ENCODE data around the gene KRT9.

KRT9 gene

DNA sequence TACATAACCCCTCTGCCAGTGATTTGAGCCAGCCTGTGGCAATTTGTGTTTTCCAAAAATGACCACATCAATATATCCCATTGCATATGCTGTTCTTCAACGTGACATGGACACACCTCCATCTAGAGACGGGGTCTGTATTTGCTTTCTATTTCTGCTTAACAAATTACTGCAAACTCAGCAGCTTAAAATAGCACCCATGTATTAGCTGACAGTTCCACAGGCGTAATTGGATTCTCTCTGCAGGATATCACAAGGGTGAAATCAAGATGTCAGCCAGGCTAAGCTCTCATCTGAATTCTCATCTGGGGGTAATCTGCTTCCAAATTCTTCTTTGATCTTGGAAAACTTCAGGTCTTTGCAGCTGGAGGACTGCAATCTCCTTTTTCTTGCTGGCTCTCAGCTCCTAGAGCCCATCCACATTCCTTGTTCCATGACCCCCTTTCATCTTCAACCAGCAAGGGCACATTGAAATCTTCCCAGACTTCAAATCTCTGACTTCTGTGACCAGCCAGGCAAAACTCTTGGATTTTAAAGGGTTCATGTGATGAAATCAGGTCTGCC, 8.2 kb downstream of the KRT9 start:
- no peak overlapping the region for H3K9ac ChIP-seq (ENCODE audit: low read depth, low read length)
- no peaks in the 10 kb centered on the region for H3K4me1 ChIP-seq (ENCODE audit: control insufficient read depth, insufficient read depth, low read length)

DNA sequence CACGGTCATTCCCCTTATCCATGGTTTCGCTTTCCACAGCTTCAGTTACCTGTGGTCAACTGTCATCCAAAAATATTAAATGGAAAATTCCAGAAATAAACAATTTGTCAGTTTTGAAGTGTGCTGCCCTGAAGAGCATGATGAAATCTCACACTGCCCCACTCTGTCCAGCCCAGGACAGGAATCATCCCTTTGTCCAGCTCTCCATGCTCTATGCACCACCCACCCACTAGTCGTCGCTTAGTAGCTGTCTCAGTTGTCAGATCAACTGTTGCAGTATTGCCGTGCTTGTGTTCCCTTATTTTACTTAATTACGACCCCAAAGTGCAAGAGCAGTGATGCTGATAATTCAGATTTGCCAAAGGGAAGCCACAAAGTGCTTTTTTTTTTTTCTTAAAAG, 10.3 kb downstream of the KRT9 start:
- Histone ChIP-seq H3K4me3 (ENCODE audit: low read depth, low read length) (no peak overlapping the region), H3K36me3 (ENCODE audit: control insufficient read depth, insufficient read depth, low read length) (no peaks in the 10 kb centered on the region), H3K9ac (ENCODE audit: low read depth, low read length) (no peak overlapping the region), H3K27me3 (ENCODE audit: control insufficient read depth, insufficient read depth, low read length) (no peaks in the 10 kb centered on the region), H3K9me3 (ENCODE audit: control insufficient read depth, insufficient read depth, low read length) (no peaks in the 10 kb centered on the region), H3K4me1 (ENCODE audit: control insufficient read depth, insufficient read depth, low read length) (no peaks in the 10 kb centered on the region)

More for the DNA sequence above, 8.2 kb downstream of the KRT9 start:
- Histone ChIP-seq H3K27me3 (ENCODE audit: control insufficient read depth, insufficient read depth, low read length) (no peaks in the 10 kb centered on the region), H3K4me3 (ENCODE audit: low read depth, low read length) (no peak overlapping the region), H3K9me3 (ENCODE audit: control insufficient read depth, insufficient read depth, low read length) (no peaks in the 10 kb centered on the region), H3K36me3 (ENCODE audit: control insufficient read depth, insufficient read depth, low read length) (no peaks in the 10 kb centered on the region)

DNA sequence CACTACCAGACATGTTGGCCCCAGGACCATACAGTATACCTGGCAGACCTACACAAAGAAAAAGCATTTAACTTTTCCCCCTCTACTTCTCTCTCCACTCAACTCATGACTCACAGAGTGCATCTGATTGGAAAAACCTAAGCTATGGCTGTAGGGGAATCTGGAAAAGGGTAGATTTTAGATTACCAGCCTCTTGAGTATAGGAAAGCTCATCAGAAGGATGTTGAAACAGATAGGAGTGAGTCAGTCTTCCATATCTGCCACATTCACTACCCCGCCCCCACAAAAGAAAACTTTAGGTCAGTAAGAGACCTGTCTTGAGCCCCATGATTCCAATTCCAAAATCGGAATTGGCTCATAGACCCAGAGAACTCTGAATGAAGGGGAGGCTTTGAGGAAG, 12.3 kb downstream of the KRT9 start:
- no peaks in the 10 kb centered on the region for H3K36me3 ChIP-seq (ENCODE audit: control insufficient read depth, insufficient read depth, low read length)
- no peak overlapping the region for H3K4me3 ChIP-seq (ENCODE audit: low read depth, low read length)
- no peaks in the 10 kb centered on the region for H3K27me3 ChIP-seq (ENCODE audit: control insufficient read depth, insufficient read depth, low read length)
- H3K9ac ChIP-seq (ENCODE audit: low read depth, low read length), result no peak overlapping the region
- no peaks in the 10 kb centered on the region for H3K9me3 ChIP-seq (ENCODE audit: control insufficient read depth, insufficient read depth, low read length)
- no peaks in the 10 kb centered on the region for H3K4me1 ChIP-seq (ENCODE audit: control insufficient read depth, insufficient read depth, low read length)

DNA sequence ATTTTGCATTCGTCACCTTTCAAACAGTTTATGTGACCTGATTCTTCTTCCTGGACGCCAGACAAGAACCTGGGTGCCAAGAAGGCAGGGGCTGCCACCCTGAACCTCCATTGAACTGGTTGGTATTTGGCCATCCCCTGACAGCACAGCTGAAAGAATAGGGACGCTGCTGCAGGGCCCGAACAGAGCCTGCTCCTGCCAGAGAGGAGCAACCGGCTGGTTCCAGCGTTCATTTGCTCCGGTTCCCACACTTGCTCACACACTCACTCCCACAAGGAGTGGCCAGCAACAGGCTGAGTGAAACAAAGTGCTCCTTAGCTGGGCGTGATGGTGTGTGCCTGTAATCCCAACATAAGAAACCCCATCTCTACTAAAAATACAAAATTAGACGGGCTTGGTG, 14.9 kb downstream of the KRT9 start:
- H3K9ac ChIP-seq (ENCODE audit: low read depth, low read length), result no peak overlapping the region
- no peaks in the 10 kb centered on the region for H3K27me3 ChIP-seq (ENCODE audit: control insufficient read depth, insufficient read depth, low read length)
- H3K36me3 ChIP-seq (ENCODE audit: control insufficient read depth, insufficient read depth, low read length), result no peaks in the 10 kb centered on the region
- peaks cover 3% of the 10 kb centered on the region for H3K4me1 ChIP-seq (ENCODE audit: control insufficient read depth, insufficient read depth, low read length)
- no peaks in the 10 kb centered on the region for H3K9me3 ChIP-seq (ENCODE audit: control insufficient read depth, insufficient read depth, low read length)
- H3K4me3 ChIP-seq (ENCODE audit: low read depth, low read length), result no peak overlapping the region

DNA sequence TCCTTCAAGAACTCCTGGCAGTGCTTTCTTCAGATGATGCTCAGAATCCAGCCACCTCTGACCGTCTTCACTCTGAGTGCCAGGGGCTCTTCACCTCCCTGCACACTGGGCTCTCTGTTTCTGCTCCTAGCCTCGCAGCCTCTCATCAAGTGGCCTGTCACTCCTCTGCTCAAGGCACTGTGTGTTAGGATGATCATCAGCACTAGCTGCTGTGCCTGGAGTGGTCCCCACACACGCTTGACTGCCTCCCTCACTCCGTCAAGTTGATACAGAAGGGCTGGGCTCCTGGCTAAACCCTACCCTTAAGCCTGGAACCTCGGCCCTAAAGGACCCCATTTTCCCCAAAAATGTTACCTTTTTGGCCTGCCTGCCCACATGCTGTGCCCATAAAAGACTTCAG, 15.6 kb downstream of the KRT9 start:
- Histone ChIP-seq H3K36me3 (ENCODE audit: control insufficient read depth, insufficient read depth, low read length) (no peaks in the 10 kb centered on the region), H3K9me3 (ENCODE audit: control insufficient read depth, insufficient read depth, low read length) (no peaks in the 10 kb centered on the region), H3K27me3 (ENCODE audit: control insufficient read depth, insufficient read depth, low read length) (no peaks in the 10 kb centered on the region), H3K4me3 (ENCODE audit: low read depth, low read length) (no peak overlapping the region), H3K9ac (ENCODE audit: low read depth, low read length) (no peak overlapping the region), H3K4me1 (ENCODE audit: control insufficient read depth, insufficient read depth, low read length) (peaks cover 3% of the 10 kb centered on the region)

DNA sequence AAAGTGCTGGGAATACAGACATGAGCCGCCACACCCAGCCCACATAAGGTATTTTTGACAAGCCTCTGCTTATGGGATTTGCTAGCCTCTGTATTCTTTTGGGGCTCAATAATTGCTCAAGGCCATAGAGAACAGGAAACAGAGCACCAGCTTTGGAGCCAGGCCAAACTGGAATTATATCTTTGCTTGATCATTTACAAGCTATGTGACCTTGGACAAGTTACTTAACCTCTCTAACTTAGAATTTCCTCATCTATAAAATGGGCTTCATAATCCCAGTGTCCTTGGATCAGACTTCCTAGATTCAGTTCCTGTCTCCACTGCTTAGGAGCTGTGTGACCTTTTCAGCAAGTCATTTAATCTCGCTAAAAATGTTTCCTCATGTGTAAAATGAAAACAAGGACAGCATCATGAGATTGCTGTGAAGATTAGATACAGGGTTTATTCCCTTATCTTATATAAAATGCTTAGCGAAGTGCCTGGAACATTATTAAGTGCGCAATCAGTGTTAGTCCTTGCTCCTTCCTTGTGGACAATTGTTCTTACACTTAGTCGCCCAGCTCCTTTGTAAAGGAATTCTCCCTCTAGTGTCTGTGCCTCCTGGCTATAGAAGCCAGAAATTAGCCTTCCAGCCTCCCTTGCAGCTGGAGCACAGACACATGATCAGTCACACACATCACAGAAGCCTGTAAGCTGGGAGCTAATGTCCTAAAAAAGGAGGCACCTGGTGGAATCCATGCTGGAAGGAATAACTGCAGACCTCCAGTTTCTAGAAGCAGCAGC, 16.6 kb downstream of the KRT9 start:
- no peak overlapping the region for H3K9ac ChIP-seq (ENCODE audit: low read depth, low read length)
- H3K9me3 ChIP-seq (ENCODE audit: control insufficient read depth, insufficient read depth, low read length), result no peaks in the 10 kb centered on the region
- no peak overlapping the region for H3K4me3 ChIP-seq (ENCODE audit: low read depth, low read length)
- H3K4me1 ChIP-seq (ENCODE audit: control insufficient read depth, insufficient read depth, low read length), result peaks cover 3% of the 10 kb centered on the region
- no peaks in the 10 kb centered on the region for H3K36me3 ChIP-seq (ENCODE audit: control insufficient read depth, insufficient read depth, low read length)
- H3K27me3 ChIP-seq (ENCODE audit: control insufficient read depth, insufficient read depth, low read length), result no peaks in the 10 kb centered on the region

DNA sequence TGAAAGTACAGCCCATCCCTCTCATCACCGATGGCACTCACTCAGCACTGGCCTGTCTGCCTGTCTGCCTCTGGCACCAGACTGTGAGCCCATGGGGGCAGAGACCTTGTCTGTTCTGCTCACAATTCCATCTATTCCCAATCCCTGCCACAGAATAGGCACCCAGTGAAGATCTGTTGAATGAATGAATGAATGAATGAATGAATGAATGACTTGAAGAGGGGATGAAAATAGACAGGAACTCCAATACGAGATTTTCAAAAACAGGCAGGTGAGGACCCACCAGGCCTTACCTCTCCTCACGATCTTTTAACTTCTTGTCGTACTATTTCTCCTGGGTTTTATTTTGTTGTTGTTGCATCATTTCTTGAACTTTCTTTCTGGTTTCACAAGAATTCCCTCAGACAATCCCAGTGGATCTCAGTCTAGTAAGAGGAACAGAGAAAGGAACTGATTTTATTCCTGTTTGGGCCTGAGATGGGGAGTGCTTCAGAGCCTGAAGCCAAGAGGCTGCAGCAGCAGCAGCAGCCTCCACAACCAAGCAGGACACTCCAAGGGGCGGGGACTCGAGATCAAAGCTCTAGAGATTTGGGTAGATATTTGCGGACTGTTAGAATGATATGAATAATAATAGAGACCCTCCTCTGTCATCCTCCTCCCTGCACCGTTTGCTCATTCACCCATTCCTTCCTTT, 17.7 kb downstream of the KRT9 start:
- Histone ChIP-seq H3K36me3 (ENCODE audit: control insufficient read depth, insufficient read depth, low read length) (no peaks in the 10 kb centered on the region), H3K4me3 (ENCODE audit: low read depth, low read length) (no peak overlapping the region), H3K9ac (ENCODE audit: low read depth, low read length) (no peak overlapping the region), H3K27me3 (ENCODE audit: control insufficient read depth, insufficient read depth, low read length) (no peaks in the 10 kb centered on the region), H3K4me1 (ENCODE audit: control insufficient read depth, insufficient read depth, low read length) (peaks cover 3% of the 10 kb centered on the region), H3K9me3 (ENCODE audit: control insufficient read depth, insufficient read depth, low read length) (no peaks in the 10 kb centered on the region)

DNA sequence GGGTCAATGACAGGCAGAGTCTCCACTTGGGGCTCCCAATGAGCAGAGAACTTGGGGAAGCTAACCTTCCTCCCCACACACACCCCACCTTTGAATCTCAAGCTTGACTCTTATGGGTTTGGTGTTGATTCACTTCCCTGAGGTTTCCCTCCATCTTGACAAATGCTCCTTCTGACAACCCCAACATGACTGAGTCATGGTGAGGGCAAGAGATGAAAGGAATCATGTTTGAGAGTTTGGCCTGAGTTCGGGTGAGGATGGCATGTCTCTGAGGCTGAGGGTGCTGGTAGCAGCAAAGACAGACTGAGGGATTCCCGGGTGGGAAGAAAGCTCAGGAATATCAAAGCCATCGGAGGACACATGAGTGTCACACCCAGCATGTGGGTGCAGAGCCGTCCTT, 18.7 kb downstream of the KRT9 start:
- Histone ChIP-seq H3K4me3 (ENCODE audit: low read depth, low read length) (no peak overlapping the region), H3K9me3 (ENCODE audit: control insufficient read depth, insufficient read depth, low read length) (no peaks in the 10 kb centered on the region), H3K36me3 (ENCODE audit: control insufficient read depth, insufficient read depth, low read length) (no peaks in the 10 kb centered on the region), H3K27me3 (ENCODE audit: control insufficient read depth, insufficient read depth, low read length) (peaks cover 3% of the 10 kb centered on the region), H3K9ac (ENCODE audit: low read depth, low read length) (no peak overlapping the region), H3K4me1 (ENCODE audit: control insufficient read depth, insufficient read depth, low read length) (peaks cover 3% of the 10 kb centered on the region)

DNA sequence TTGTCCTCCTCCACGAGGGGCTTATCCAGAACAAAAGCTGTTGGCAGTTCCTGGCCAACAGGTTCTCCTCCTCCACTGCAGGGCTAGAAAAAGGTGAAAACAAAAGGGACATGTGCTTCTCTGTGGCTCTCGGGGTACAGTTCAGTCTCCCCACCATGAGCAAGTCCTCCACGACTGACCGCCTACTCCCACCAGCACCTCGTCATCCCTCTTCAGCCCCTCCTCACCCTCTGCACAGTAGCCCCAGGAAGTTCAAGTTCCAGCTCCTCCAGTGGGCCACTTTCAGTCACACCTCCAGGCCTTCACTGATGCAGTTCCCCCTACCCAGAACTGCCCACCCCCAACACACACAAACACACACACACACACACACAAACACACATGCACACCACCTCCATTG, 19.4 kb downstream of the KRT9 start:
- Histone ChIP-seq H3K4me3 (ENCODE audit: low read depth, low read length) (no peak overlapping the region), H3K36me3 (ENCODE audit: control insufficient read depth, insufficient read depth, low read length) (no peaks in the 10 kb centered on the region), H3K9me3 (ENCODE audit: control insufficient read depth, insufficient read depth, low read length) (no peaks in the 10 kb centered on the region), H3K9ac (ENCODE audit: low read depth, low read length) (no peak overlapping the region), H3K27me3 (ENCODE audit: control insufficient read depth, insufficient read depth, low read length) (peaks cover 4% of the 10 kb centered on the region), H3K4me1 (ENCODE audit: control insufficient read depth, insufficient read depth, low read length) (peaks cover 3% of the 10 kb centered on the region)

DNA sequence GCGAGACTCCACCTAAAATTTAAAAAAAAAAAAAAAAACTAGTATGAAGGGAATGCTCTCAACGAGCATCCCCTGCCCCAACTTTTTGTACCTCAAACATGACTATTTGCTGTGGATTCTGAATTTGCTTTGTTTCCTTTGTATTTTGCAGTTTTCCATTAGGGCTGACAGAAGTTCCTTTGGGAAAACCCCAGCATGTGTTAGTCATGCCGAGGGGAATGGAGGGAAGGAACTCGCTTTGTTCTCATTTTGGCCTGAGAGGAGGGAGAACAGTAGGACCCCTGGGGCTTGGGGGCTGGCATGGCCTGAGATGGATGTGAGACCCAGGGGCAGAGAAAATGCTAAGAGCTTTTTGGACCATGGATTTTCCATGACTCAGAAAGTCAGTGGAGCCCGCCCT, 20.5 kb downstream of the KRT9 start:
- Histone ChIP-seq H3K9me3 (ENCODE audit: control insufficient read depth, insufficient read depth, low read length) (no peaks in the 10 kb centered on the region), H3K4me3 (ENCODE audit: low read depth, low read length) (no peak overlapping the region), H3K9ac (ENCODE audit: low read depth, low read length) (no peak overlapping the region), H3K36me3 (ENCODE audit: control insufficient read depth, insufficient read depth, low read length) (no peaks in the 10 kb centered on the region), H3K27me3 (ENCODE audit: control insufficient read depth, insufficient read depth, low read length) (peaks cover 4% of the 10 kb centered on the region), H3K4me1 (ENCODE audit: control insufficient read depth, insufficient read depth, low read length) (peaks cover 3% of the 10 kb centered on the region)

DNA sequence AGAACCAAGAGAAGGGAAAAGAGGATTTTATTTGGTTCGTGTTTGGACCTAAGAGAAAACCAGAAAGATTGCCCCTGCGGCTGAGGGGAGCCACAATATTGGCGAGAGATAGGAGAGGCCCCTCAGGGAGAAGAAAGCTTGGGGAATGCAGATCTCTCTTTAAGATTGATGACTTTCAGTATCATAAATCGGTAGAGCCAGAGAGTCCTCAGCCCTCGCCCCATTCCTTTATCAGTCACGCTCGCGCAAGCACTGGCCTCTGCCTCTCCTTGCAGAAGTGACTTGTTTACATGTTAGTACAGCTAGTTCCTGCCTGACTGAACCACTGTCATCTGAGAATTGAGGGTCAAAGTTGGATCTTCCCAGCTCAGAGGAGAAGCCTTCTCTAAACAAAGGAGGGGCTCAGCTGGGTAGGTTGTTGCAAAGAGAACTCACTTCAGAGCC, 22.2 kb downstream of the KRT9 start:
- Histone ChIP-seq H3K27me3 (ENCODE audit: control insufficient read depth, insufficient read depth, low read length) (peaks cover 4% of the 10 kb centered on the region), H3K9ac (ENCODE audit: low read depth, low read length) (no peak overlapping the region), H3K36me3 (ENCODE audit: control insufficient read depth, insufficient read depth, low read length) (no peaks in the 10 kb centered on the region), H3K9me3 (ENCODE audit: control insufficient read depth, insufficient read depth, low read length) (no peaks in the 10 kb centered on the region), H3K4me3 (ENCODE audit: low read depth, low read length) (no peak overlapping the region), H3K4me1 (ENCODE audit: control insufficient read depth, insufficient read depth, low read length) (peaks cover 3% of the 10 kb centered on the region)
